RCC 7860 (cell line): Measurements from ENCODE around the gene LRRC59.
"Not testable (repeated sequence)": the region's sequence is repeated elsewhere in the genome, so short reads cannot be mapped to it uniquely, and the experiment has no call there.

Experiments used
- DNase-seq: peaks from one replicate; pipeline ENCODE4 v3.0.0-alpha.2; 2015; ENCODE audit warnings: low spot score
- FAIRE-seq: peaks from 2 replicates; lab custom pipeline; 2012; peaks lifted over from hg19 to GRCh38; lab: Jason Lieb, UNC

Gene LRRC59

DNA sequence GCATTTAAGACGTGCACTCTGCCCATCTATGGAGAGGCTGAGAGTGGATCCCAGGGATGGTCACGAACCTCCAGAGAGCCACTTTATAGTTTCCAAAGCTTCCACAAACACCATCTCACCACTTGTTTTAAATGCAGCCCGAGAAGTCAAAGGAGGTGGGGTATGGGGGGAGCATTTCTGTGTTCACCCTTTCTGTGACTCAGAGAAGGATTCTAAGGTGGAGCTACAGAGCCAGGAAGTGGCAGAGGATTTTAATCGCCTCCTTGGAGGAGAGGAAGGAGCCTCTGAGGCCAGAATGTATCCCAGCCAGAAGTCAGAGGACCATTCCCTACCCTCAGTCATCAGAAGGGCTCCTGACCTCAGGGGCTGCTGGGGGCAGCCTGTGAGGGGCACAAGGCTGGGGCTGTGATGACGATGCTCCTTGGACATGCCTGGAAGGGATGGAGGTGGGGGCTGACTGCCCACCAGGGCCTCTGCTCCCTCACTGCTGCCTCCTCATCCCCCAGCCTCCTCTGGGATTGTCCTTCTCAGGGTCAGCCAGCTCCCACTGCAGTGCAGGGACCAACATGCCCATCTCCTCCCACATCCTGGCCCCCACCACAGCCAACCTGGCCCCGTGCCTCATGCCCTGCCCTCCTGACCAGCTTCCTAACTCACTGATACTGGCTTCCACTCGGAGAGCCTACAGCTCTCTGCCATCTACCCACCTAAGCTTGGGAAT lies 48.6 kb downstream of the LRRC59 start:
- FAIRE-seq (peak; percentile 23), DNase-seq (peak; percentile 34)

DNA sequence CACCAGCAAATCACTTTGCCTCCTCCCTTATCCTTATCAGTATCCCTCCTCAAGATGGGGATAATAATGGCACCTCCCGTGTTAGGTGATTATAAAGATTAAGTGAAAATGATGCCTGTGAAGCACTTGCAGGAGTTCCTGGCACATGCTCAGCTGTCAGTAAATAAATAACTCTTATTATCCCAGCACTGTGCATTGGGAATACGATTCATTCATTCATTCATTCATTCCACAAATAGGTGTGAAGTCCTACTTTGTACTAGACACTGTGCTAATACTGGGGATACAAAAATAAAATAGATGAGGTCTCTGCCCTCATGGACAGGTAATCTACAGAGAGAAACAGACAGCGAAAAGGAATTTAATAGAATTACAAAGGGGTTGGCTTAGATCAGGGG lies 49.4 kb downstream of the LRRC59 start:
- no peak for DNase-seq
- no peak for FAIRE-seq

- DNase-seq = no peak
- no peak for FAIRE-seq
These were observed 50.0 kb downstream of the LRRC59 start for GRCh38 chr17:50347117-50347893.

DNA sequence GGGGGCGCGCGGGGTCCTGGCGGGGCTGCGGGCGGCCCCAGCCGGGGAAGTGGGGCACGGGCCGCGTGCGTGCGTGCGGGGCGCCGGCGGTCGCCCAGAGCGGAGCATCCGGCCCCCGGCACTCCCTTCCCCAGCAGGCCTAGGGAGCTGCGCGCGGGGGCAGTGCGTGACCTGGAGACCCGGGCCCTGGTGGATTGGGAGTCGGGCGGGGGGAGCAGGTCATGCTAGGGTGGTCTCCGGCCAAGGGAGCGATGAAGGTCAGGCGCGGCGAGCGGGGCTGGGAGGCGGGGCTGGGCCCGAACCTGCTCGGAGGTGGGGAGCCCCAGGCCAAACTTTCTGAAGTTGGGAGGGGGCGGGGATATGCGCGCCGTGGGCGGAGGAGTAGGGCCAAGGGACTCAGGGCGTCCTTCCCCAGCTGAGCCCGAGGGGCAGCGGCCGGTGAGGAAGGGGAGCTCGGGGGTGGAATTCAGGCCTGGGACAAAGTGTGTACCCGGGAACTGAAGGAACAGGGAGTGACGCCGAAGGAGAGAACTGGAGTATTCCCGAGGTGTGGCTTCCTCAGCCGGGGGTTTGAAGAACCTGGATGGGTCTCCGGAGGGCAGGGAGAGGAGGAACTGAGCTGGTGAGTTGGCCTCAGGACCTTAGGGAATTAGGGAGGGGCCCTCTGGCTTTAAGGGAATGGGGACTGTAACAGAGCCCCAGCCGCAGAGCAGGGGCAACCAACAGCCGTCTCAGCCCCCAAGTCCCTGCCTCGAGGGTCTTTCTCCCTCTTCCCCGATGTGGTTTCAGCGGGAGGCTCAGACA lies 50.8 kb downstream of the LRRC59 start:
- FAIRE-seq (no peak), DNase-seq (no peak)

- no peak for FAIRE-seq
- DNase-seq = peak; percentile 52
These were observed 51.7 kb downstream of the LRRC59 start, which contains the start of gene XYLT2 for GRCh38 chr17:50345432-50346312. Gene XYLT2, plus strand, starts transcription at chr17:50346126. Its CDS starts 15 bp downstream, at chr17:50346141.

DNA sequence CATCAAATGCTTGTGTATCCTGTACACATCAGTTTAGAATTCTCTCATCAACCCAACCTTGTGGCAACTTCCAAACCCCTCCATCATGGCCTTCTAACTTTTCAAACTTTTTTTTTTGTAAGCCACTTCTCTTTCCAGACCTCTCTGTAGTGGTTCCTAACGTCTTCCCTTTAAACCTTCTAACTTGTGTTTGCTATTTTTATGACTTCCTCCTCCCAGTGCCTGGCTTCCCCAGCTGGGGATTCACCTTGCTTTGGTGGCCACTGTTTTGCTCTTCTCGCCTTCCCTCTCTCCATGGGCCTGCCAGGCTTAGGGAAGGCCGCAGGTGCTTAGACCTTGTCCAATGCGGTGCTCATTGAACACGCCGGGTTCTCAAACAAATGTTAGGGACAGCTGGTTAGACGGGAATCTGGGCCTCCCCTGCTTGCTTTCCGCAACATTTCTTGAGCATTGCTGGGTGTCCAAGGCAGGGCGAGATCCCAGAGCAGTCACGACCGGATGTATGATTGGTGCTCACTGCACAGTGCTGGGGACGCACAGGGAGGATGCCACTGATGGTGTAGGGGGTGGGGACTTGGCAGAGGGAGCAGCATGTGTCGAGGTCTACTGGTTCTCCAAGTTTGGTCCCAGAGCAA lies 52.5 kb downstream of the LRRC59 start:
- DNase-seq (no peak), FAIRE-seq (no peak)

GRCh38 chr17:50339381-50339780 lies 57.9 kb downstream of the LRRC59 start:
- FAIRE-seq (no peak), DNase-seq (no peak)

- FAIRE-seq (peak; percentile 2), DNase-seq (no peak)
These were observed 58.7 kb downstream of the LRRC59 start for GRCh38 chr17:50338645-50339044.

GRCh38 chr17:50337956-50338355 lies 59.4 kb downstream of the LRRC59 start:
- DNase-seq (no peak), FAIRE-seq (no peak)

DNA sequence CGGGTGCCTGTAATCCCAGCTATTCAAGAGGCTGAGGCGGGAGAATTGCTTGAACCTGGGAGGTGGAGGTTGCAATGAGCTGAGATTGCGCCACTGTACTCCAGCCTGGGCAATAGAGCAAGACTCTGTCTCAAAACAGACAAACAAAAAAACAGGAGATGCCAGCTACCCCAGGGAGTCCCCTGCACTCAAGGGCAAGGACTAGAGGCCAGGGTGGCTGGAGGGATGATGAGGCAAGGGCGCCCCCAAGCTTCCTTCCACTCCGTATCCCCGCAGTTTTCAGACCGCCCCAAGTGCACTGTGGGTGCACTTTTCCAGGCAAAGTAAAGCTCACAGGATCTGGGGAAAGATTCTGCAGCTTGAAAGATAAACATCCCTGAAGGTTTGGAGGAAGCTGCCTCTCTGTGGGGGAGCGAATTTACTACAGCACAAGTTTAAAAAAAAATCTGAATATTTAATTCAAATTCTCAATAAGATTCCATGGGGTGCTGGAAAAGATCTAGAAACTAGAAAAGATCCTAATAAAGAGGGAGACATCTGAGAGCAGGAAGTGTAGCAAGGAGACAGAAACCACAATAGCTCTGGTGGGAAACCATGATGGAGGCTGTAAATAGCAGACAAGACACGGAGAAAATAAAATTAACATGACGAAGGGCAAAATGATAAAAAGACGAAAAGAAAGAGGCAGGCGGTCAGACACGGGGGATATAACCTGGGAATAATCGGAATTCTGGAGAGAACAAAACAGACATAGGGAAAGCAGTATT lies 63.8 kb downstream of the LRRC59 start:
- FAIRE-seq, DNase-seq: not testable (repeated sequence)

DNA sequence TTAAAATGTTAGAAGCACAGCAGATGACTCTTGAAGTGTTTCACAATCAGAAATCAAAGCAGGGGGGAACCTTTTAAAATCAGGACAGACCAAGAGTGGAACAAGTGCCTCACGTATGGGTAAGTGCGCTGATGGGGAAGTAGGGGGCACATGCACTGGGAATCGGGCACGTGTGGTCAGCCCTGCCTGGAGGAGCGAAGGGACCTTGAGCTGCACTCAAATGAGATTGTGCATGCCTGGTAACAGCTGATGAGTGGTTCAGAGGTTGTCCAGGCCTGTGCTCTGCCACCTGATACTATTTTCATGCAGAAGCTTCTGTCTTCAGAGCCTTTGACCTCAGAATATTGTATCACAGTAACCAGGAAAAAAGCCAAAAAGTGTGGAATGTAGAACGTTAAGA lies 65.1 kb downstream of the LRRC59 start:
- no peak for DNase-seq

More for the DNA sequence above, 65.1 kb downstream of the LRRC59 start:
- no peak for FAIRE-seq
